HL-60 (cell line): ENCODE measurements around the gene TNRC6A.

Experiments
- CTCF ChIP-seq: IDR thresholded peaks from one replicate; pipeline ENCODE4 v1.5.1; 2011; ENCODE audit warnings: low read length, control low read depth, inconsistent platforms; ENCODE audit not compliant: insufficient read depth
- POLR2AphosphoS5 ChIP-seq: IDR thresholded peaks from 2 replicates; pipeline ENCODE4 v1.6.1; 2012; ENCODE audit warnings: low read depth
- REST ChIP-seq: IDR thresholded peaks from 2 replicates; pipeline ENCODE4 v1.6.1; 2012; ENCODE audit warnings: low read depth; ENCODE audit not compliant: insufficient replicate concordance

DNA sequence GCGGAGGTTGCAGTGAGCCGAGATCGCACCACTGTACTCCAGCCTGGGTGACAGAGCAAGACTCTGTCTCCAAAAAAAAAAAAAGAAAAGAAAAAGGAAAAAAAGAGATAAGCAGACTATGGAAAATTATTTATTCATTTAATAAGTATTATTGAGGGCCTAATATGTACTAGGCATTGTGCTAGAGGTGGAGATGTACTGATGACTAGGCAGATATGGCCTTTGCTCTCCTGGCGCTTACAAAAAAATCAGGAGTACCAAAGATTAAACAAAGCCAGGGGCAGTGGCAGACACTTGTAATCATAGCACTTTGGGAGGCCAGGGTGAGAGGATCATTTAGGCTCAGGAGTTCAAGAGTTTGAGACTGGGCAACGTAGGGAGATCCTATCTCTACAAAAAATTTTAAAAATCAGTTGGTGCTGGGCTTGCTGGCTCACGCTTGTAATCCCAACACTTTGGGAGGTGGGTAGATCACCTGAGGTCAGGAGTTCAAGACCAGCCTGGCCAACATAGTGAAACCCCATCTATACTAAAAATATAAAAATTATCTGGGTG, 10.4 kb upstream of the TNRC6A start:
- no peak for TF ChIP-seq POLR2AphosphoS5
- TF ChIP-seq CTCF = no peak
- TF ChIP-seq REST = no peak
